ENCODE results near the gene CCDC24. TPM values are rescaled to one million over a fixed set of nuclear protein-coding genes. Genes with fewer than 3 reads are reported as not detected.

The CCDC24 gene
- total RNA-seq, 1 donor from 2014 or later = 2.7 TPM

DNA sequence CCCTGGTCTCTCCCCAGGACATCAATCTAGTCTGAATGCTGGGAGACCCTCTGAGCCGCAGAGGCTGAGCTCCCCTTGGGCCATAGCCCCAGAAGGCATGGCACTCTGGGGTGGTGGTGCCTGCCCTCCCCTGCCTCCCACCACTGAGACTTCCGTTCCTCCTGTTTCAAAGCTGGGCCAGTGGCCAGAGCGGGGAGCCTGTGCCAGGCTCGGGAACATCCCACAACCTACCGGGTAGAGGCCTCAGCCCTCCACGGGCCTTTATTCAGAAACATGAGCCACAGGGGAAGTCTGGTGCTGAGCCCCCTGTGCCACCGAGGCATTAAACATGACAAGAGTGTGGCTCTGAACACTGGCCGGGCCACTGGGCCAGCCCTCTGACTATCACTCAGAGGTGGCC is 8.1 kb downstream of the CCDC24 start:
- Mint-ChIP-seq H3K36me3 (ENCODE audit: low read depth) (no peaks in the 10 kb centered on the region), H3K9me3 (no peaks in the 10 kb centered on the region), H3K4me3 (no peak overlapping the region), H3K4me1 (ENCODE audit: low read depth) (no peaks in the 10 kb centered on the region), H3K27me3 (ENCODE audit: insufficient read depth) (no peaks in the 10 kb centered on the region), H3K27ac (no peak overlapping the region)
- intact Hi-C loops (cut with micrococcal nuclease) = no loop called here
- no peak for DNase-seq (ENCODE audit: low spot score)

DNA sequence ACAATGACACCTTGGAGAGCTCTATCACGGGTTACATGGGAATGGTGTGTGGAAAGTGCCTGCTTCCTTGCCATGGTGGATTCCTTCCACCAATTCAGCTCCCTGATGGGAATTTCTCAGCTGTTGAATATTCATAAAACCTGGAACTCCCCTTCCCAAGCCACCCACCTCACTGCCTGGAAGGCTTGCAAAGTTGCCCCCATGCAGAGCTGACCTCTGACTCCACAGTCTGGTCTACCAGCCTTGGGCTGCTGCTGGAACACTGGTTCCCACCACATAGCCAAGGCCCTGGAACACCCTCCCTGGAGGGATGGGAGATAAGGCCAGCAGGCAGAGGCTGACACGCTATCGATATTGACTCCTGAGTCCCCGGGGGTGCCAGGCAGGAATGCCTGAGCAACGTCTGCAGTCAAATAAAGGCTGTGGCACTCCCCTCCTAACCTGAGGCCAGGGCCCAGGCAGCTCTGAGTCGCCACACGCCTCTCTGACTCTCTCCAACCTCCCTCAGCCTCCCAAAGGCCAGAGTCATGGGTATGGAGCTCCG is 8.8 kb downstream of the CCDC24 start:
- no peaks in the 10 kb centered on the region for H3K27me3 Mint-ChIP-seq (ENCODE audit: insufficient read depth)
- no peak overlapping the region for H3K4me3 Mint-ChIP-seq
- no peak for DNase-seq (ENCODE audit: low spot score)
- no peaks in the 10 kb centered on the region for H3K9me3 Mint-ChIP-seq
- no peak overlapping the region for H3K27ac Mint-ChIP-seq
- intact Hi-C loops (cut with micrococcal nuclease) = no loop called here
- no peaks in the 10 kb centered on the region for H3K36me3 Mint-ChIP-seq (ENCODE audit: low read depth)
- no peaks in the 10 kb centered on the region for H3K4me1 Mint-ChIP-seq (ENCODE audit: low read depth)

DNA sequence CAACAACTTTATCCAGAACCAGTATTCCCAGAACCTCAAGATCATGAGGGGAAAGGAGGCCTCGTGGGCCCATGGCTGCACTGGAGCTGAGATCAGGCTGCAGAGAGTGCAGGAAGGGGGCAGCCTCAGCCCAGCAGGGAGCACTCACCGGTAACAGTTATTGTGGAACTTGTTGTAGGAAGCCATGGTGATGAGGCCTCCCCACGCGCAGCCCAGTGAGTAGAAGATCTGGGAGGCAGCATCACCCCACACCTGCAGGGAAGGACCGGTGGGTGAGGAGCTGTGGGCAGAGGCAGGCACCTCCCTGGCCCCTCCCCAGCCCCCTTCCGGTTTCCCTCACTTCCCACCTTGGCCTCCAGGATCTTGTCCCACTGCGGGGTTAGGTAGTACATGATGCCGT is 10.8 kb downstream of the CCDC24 start:
- no peak overlapping the region for H3K27ac Mint-ChIP-seq
- no peaks in the 10 kb centered on the region for H3K27me3 Mint-ChIP-seq (ENCODE audit: insufficient read depth)
- H3K4me1 Mint-ChIP-seq (ENCODE audit: low read depth) = no peaks in the 10 kb centered on the region

DNA sequence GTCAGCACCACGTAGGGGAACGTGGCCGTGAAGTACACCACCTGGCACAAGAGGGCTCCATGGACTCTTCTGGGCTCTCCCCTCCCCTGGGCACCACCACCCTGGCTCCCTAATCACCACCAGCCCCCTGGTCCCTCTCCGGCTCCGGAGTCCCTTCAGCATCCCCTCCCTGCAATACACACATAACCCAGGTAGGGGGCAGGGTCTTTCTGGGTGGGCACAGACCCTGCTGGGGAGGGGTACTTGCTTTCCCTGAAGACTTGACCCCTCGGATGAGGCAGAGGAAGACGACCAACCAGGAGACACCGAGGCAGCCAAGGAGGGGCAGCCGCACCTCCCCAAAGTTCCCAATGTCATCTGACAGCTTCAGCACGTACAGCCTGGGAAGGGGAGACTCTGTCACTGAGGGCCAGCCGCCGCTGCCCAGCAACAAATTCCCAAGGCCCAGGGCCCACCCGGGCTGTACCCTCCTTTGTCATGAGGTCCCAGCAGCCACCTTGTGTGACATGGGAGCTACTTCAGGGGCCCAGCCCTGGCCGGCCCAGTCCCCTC is 11.3 kb downstream of the CCDC24 start:
- intact Hi-C loops (cut with micrococcal nuclease) = no loop called here
- Mint-ChIP-seq H3K36me3 (ENCODE audit: low read depth) (no peaks in the 10 kb centered on the region), H3K4me3 (no peak overlapping the region), H3K27ac (no peak overlapping the region), H3K4me1 (ENCODE audit: low read depth) (no peaks in the 10 kb centered on the region), H3K9me3 (no peaks in the 10 kb centered on the region), H3K27me3 (ENCODE audit: insufficient read depth) (no peaks in the 10 kb centered on the region)
- DNase-seq (ENCODE audit: low spot score) = no peak

More for the DNA sequence above, 10.8 kb downstream of the CCDC24 start:
- no peak for DNase-seq (ENCODE audit: low spot score)
- no peaks in the 10 kb centered on the region for H3K9me3 Mint-ChIP-seq
- intact Hi-C loops (cut with micrococcal nuclease) = no loop called here
- no peak overlapping the region for H3K4me3 Mint-ChIP-seq
- no peaks in the 10 kb centered on the region for H3K36me3 Mint-ChIP-seq (ENCODE audit: low read depth)

DNA sequence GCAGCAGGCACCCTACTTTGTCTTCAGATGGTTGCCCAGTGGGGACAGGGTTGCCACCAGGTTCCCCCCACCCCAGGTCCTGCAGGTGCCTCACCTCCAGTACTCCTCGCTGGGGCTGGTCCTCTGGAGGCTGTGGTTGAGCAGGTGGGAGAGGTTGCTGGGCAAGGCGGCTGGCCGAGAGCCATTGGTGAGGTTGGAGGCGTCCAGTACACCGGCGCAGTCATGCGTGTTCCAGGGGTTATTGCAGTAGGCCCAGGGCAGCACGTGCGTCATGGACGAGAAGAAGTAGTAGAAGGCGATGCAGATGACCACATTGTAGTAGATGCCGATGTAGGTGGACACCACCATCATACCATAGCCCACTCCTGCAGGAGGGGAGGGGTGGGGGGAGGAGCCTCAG is 16.9 kb downstream of the CCDC24 start:
- H3K9me3 Mint-ChIP-seq = no peaks in the 10 kb centered on the region
- DNase-seq (ENCODE audit: low spot score) = no peak
- no peaks in the 10 kb centered on the region for H3K4me1 Mint-ChIP-seq (ENCODE audit: low read depth)
- H3K4me3 Mint-ChIP-seq = no peak overlapping the region
- intact Hi-C loops (cut with micrococcal nuclease) = no loop called here
- peaks cover 1% of the 10 kb centered on the region for H3K27me3 Mint-ChIP-seq (ENCODE audit: insufficient read depth)
- H3K27ac Mint-ChIP-seq = peak overlapping the region; percentile 44
- no peaks in the 10 kb centered on the region for H3K36me3 Mint-ChIP-seq (ENCODE audit: low read depth)

DNA sequence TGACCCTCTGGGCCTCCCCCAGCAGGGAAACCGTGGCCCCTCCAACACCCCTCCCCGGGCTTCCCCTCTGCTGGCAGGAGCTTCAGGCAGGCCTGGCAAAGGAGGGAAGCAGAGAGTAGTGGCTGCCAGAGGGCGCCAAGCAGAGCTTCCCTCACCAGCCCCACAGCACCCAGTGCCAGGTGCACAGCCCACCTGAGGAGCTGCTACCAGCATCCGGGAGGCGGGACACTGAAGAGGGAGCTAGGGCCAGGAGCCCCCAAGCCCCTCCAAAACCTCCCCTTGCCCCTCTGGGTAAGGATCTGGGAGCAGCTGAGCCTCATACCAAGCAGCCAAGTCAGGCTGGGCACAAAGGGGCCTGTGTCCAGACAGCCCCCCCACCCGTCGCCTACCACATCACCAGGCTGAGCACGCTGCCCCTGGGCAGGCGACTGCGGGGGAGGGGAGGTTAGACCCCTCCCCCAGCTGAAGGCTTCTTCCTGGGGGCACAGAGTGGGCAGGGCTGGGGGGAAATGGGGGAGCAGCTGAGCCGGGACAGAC is 19.6 kb downstream of the CCDC24 start:
- no peak overlapping the region for H3K4me3 Mint-ChIP-seq
- no peaks in the 10 kb centered on the region for H3K4me1 Mint-ChIP-seq (ENCODE audit: low read depth)
- H3K36me3 Mint-ChIP-seq (ENCODE audit: low read depth) = no peaks in the 10 kb centered on the region
- H3K27me3 Mint-ChIP-seq (ENCODE audit: insufficient read depth) = peaks cover 4% of the 10 kb centered on the region
- no peak overlapping the region for H3K27ac Mint-ChIP-seq
- H3K9me3 Mint-ChIP-seq = no peaks in the 10 kb centered on the region
- intact Hi-C loops (cut with micrococcal nuclease) = no loop called here
- no peak for DNase-seq (ENCODE audit: low spot score)

DNA sequence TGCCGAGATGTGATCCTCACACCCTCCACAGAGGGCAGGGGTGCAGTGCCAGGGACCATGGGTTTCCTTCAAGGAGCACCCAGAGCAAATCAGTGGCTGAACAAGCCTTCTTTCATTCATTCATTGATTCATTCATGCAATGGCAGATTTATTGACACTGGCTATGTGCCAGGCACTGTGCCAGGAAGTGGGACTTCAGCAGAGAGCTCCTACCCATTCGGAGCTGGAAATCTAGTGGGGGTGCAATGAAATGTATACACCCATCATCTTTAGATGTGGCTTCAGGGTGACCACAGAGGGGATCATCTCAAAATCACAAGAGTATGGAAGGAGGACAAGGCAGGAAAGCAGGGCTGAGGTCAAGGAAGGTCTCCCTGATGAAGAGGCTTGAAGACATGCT is 21.0 kb downstream of the CCDC24 start:
- H3K9me3 Mint-ChIP-seq = no peaks in the 10 kb centered on the region
- H3K4me1 Mint-ChIP-seq (ENCODE audit: low read depth) = no peaks in the 10 kb centered on the region
- no peaks in the 10 kb centered on the region for H3K36me3 Mint-ChIP-seq (ENCODE audit: low read depth)
- intact Hi-C loops (cut with micrococcal nuclease) = no loop called here
- H3K27ac Mint-ChIP-seq = no peak overlapping the region
- DNase-seq (ENCODE audit: low spot score) = no peak
- no peak overlapping the region for H3K4me3 Mint-ChIP-seq
- peaks cover 4% of the 10 kb centered on the region for H3K27me3 Mint-ChIP-seq (ENCODE audit: insufficient read depth)

DNA sequence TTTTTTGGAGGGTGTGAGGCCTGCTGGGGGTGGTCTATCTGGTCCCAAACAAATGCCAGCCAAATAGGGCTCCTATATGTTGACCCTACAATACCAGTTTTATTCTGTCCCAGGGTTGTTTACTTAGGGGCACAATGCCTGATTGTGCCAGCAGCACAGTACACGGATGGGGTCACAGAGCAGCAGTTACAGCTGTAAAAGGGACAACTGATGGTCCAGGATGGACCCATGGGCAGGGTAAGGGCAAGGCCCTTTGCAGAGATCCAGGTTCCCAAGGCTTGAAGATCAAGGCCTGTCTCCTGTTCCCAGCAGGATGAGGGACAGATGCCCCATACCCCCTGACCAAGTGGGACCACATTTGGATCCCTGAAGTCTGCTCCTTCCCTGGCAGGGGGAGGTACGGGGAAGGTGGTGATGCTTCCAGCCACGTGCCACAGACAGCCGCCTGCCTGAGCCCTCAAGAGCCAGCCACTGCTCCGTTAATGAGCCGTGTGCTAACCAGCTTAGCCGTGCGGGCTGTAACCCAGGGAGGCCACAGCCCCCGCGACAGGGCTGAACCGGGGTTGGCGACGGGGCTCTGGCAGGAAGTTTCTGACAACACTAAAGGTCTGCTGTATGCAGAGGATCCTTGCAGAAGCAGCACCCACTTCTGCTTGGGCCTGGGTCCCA is 21.7 kb downstream of the CCDC24 start:
- peaks cover 4% of the 10 kb centered on the region for H3K27me3 Mint-ChIP-seq (ENCODE audit: insufficient read depth)
- H3K36me3 Mint-ChIP-seq (ENCODE audit: low read depth) = no peaks in the 10 kb centered on the region
- intact Hi-C loops (cut with micrococcal nuclease) = no loop called here
- H3K4me1 Mint-ChIP-seq (ENCODE audit: low read depth) = no peaks in the 10 kb centered on the region
- no peak for DNase-seq (ENCODE audit: low spot score)
- H3K27ac Mint-ChIP-seq = no peak overlapping the region
- no peak overlapping the region for H3K4me3 Mint-ChIP-seq
- no peaks in the 10 kb centered on the region for H3K9me3 Mint-ChIP-seq

DNA sequence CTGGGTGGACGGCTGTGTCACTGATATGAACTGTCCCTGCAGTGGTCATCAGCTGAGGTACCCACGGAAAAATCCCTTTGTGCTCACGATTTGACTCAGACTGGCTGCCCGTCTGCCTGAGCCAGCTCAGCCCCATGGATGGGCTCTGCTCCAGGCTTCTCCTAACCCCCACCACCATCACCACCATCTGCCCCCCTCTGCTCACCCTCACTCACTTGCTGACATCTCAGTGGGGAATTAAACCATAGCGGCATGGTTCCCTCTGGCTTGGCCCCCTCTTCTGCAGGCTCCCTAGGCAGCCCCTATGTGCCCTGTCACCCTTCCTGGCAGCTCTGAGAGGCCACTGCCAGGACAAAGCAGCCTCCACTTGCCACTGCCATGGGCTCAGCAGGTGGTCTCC is 22.6 kb downstream of the CCDC24 start:
- no peak for DNase-seq (ENCODE audit: low spot score)
- H3K9me3 Mint-ChIP-seq = no peaks in the 10 kb centered on the region
- H3K36me3 Mint-ChIP-seq (ENCODE audit: low read depth) = no peaks in the 10 kb centered on the region
- H3K4me1 Mint-ChIP-seq (ENCODE audit: low read depth) = no peaks in the 10 kb centered on the region
- peaks cover 4% of the 10 kb centered on the region for H3K27me3 Mint-ChIP-seq (ENCODE audit: insufficient read depth)
- intact Hi-C loops (cut with micrococcal nuclease) = no loop called here
- no peak overlapping the region for H3K4me3 Mint-ChIP-seq
- no peak overlapping the region for H3K27ac Mint-ChIP-seq

DNA sequence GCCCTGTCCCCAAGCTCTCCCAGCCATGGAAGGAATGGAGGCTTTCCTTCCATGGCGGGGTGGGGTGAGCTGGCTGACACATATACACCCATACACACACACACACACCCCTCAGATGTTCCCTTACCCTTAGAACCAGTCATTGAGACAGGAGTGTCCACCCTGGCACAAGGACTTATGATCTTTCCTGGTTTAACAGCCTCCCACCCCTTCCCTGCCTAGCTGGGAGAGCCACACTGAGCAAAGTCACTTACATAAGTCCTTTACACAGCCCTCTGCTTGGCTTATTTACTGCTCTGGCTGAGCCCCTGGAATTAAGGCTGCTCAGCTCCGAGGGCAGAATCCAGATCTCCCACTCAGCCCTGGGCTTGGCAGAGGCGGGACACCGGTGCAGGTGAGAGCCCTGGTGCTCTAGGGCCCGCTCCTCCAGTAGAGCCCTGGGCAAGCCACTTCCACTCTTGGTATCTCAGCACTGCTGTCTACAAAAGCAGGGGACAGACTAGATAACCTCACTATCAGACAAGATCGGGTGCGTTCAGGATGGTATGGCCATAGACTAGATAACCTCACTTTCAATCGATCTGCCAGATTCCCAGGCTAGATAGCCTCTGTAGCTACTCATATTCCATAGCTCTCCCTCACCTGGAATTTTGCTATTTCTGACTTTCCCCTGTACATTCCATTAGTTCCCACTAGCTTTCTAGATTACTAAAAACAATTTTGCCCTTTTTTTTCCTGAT is 23.1 kb downstream of the CCDC24 start:
- H3K4me1 Mint-ChIP-seq (ENCODE audit: low read depth) = no peaks in the 10 kb centered on the region
- peaks cover 4% of the 10 kb centered on the region for H3K27me3 Mint-ChIP-seq (ENCODE audit: insufficient read depth)
- DNase-seq (ENCODE audit: low spot score) = no peak
- no peak overlapping the region for H3K27ac Mint-ChIP-seq
- no peaks in the 10 kb centered on the region for H3K36me3 Mint-ChIP-seq (ENCODE audit: low read depth)
- intact Hi-C loops (cut with micrococcal nuclease) = no loop called here
- H3K4me3 Mint-ChIP-seq = no peak overlapping the region
- no peaks in the 10 kb centered on the region for H3K9me3 Mint-ChIP-seq

DNA sequence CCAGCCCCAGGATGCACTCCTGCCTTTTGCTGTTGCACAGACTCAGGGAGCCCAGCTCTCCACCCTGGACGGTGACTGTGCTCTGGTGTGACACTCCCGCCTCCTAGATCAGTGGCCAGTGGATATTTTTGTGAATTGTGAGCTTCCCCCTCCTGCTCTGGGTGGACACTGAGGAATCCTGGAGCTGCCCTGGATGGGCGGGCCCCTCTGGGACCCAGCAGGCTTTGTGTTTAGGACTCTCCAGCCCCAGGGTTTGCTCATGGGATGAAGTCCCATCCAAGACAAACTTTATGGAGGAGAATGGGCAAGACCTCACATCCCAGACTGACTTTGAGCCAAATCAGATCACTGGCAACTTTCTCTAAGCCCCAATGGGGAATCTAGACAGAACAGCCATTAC is 23.8 kb downstream of the CCDC24 start:
- H3K4me3 Mint-ChIP-seq = no peak overlapping the region
- intact Hi-C loops (cut with micrococcal nuclease) = no loop called here
- DNase-seq (ENCODE audit: low spot score) = no peak
- no peaks in the 10 kb centered on the region for H3K4me1 Mint-ChIP-seq (ENCODE audit: low read depth)
- peaks cover 2% of the 10 kb centered on the region for H3K27me3 Mint-ChIP-seq (ENCODE audit: insufficient read depth)
- H3K36me3 Mint-ChIP-seq (ENCODE audit: low read depth) = no peaks in the 10 kb centered on the region
- no peak overlapping the region for H3K27ac Mint-ChIP-seq
- no peaks in the 10 kb centered on the region for H3K9me3 Mint-ChIP-seq

DNA sequence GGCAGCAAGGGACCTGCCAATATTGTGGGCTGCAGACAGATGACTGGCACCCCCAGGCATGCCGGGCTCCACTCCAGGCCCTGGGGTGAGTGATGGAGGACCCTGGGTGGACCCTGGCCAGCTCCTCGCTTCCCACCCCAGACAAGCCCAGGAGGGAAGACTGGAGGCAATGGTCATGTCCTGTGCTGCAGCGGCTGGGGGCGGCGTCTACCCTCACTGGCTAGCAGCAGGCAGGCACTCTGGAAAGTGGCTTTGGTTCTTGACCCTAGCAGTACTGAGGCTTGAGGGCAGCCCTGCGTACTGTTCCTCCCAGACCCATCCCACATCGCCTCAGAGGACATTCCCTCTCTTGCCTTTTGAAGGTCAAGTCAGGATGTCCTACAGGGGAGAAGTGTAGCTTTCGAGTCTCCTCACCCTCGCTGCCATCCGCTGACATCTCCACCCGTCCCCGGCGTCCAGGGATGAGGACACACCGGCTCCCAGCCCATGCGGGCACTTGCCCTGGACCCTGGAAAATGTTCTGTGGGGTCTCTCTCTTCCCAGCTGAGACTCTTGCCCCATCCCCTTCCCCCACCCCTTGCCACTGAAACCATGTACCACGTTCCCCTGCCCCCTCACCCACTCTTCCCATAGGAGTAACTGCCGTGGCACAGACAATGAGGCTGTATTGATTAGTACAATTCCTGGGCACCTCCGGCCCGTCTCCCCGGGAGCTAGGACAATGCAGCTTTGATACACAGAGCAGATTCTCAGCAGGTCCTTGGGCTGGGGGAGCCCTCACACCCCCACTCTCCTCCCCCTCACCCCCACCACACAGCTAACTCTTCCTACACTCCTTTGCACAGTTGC is 24.9 kb downstream of the CCDC24 start:
- H3K27me3 Mint-ChIP-seq (ENCODE audit: insufficient read depth) = peaks cover 2% of the 10 kb centered on the region
- intact Hi-C loops (cut with micrococcal nuclease) = no loop called here
- H3K4me1 Mint-ChIP-seq (ENCODE audit: low read depth) = no peaks in the 10 kb centered on the region
- DNase-seq (ENCODE audit: low spot score) = no peak
- no peaks in the 10 kb centered on the region for H3K36me3 Mint-ChIP-seq (ENCODE audit: low read depth)
- H3K4me3 Mint-ChIP-seq = no peak overlapping the region
- H3K27ac Mint-ChIP-seq = no peak overlapping the region
- no peaks in the 10 kb centered on the region for H3K9me3 Mint-ChIP-seq
